Trophoblast cell (in vitro differentiated cells and primary cell): ENCODE results near the gene PRSS22.

Experiments used
- DNase-seq, 2 donors: peaks; one replicate each; pipeline ENCODE4 v3.0.0-alpha.2; 2016
- H2AFZ ChIP-seq: 2 replicates; pipeline ENCODE4 v1.6.1; 2013; ENCODE audit warnings: low read length, moderate library complexity, mild to moderate bottlenecking; ENCODE audit not compliant: insufficient read depth, poor library complexity
- H2AK5ac ChIP-seq: 2 replicates; pipeline ENCODE4 v1.6.1; 2013; ENCODE audit warnings: mild to moderate bottlenecking, low read length
- H2BK120ac ChIP-seq: 2 replicates; pipeline ENCODE4 v1.6.1; 2013; ENCODE audit warnings: low read length, mild to moderate bottlenecking, moderate library complexity; ENCODE audit not compliant: insufficient read depth, poor library complexity
- H2BK12ac ChIP-seq: 2 replicates; pipeline ENCODE4 v1.6.1; 2013; ENCODE audit warnings: mild to moderate bottlenecking, low read length, moderate library complexity
- H2BK5ac ChIP-seq: 2 replicates; pipeline ENCODE4 v1.6.1; 2013; ENCODE audit warnings: low read length, low read depth, moderate library complexity, mild to moderate bottlenecking; ENCODE audit not compliant: poor library complexity
- H3K14ac ChIP-seq: 2 replicates; pipeline ENCODE4 v1.6.1; 2013; ENCODE audit warnings: mild to moderate bottlenecking, low read length
- H3K18ac ChIP-seq: 2 replicates; pipeline ENCODE4 v1.6.1; 2013; ENCODE audit warnings: mild to moderate bottlenecking, low read length
- H3K23ac ChIP-seq: 2 replicates; pipeline ENCODE4 v1.6.1; 2013; ENCODE audit warnings: low read length
- H3K27ac ChIP-seq: 2 replicates; pipeline ENCODE4 v1.5.1; 2013; ENCODE audit warnings: low read depth, mild to moderate bottlenecking, inconsistent platforms, low read length, moderate library complexity
- H3K27me3 ChIP-seq: 2 replicates; pipeline ENCODE4 v1.6.1; 2013; ENCODE audit warnings: inconsistent platforms, mild to moderate bottlenecking, low read length, moderate library complexity; ENCODE audit not compliant: insufficient read depth
- H3K36me3 ChIP-seq, 2 experiments: 1 replicate in 1 of 2; 2 replicates in 1 of 2; pipeline ENCODE4 v1.6.1; 2013; ENCODE audit warnings: low read length in 2 of 2, mild to moderate bottlenecking in 2 of 2, moderate library complexity in 1 of 2; ENCODE audit not compliant: insufficient read depth in 2 of 2, control insufficient read depth in 1 of 2
- H3K4ac ChIP-seq: 2 replicates; pipeline ENCODE4 v1.6.1; 2013; ENCODE audit warnings: low read depth, mild to moderate bottlenecking, low read length, moderate library complexity
- H3K4me1 ChIP-seq, 2 experiments: 1 replicate in 1 of 2; 2 replicates in 1 of 2; pipeline ENCODE4 v1.6.1; 2013; ENCODE audit warnings: low read length in 2 of 2, mild to moderate bottlenecking in 2 of 2, moderate library complexity in 1 of 2; ENCODE audit not compliant: insufficient read depth in 2 of 2, control insufficient read depth in 1 of 2
- H3K4me2 ChIP-seq: 2 replicates; pipeline ENCODE4 v1.6.1; 2013; ENCODE audit warnings: inconsistent platforms, mild to moderate bottlenecking, low read length, moderate library complexity
- H3K4me3 ChIP-seq: 2 replicates; pipeline ENCODE4 v1.5.1; 2013; ENCODE audit warnings: mild to moderate bottlenecking, low read depth, low read length, inconsistent platforms
- H3K79me1 ChIP-seq: one replicate; pipeline ENCODE4 v1.6.1; 2013; ENCODE audit warnings: low read length
- H3K79me2 ChIP-seq: 2 replicates; pipeline ENCODE4 v1.6.1; 2013; ENCODE audit warnings: low read length, mild to moderate bottlenecking; ENCODE audit not compliant: control insufficient read depth, insufficient read depth, poor library complexity
- H3K9ac ChIP-seq: 2 replicates; pipeline ENCODE4 v1.6.1; 2013; ENCODE audit warnings: mild to moderate bottlenecking, low read length
- H3K9me3 ChIP-seq: 2 replicates; pipeline ENCODE4 v1.6.1; 2013; ENCODE audit warnings: low read depth, mild to moderate bottlenecking, control low read depth, inconsistent platforms, low read length; ENCODE audit not compliant: insufficient read depth
- H4K12ac ChIP-seq: 2 replicates; pipeline ENCODE4 v1.6.1; 2013; ENCODE audit warnings: low read depth, mild to moderate bottlenecking, low read length, moderate library complexity
- H4K8ac ChIP-seq: 2 replicates; pipeline ENCODE4 v1.6.1; 2013; ENCODE audit warnings: low read depth, mild to moderate bottlenecking, low read length, moderate library complexity
- H4K91ac ChIP-seq: one replicate; pipeline ENCODE4 v1.6.1; 2013; ENCODE audit warnings: low read depth, mild to moderate bottlenecking, low read length, moderate library complexity
- WGBS: extraction: QIAGEN DNeasy Blood & Tissue Kit; methylation state at CpG from one replicate; pipeline ENCODE4 v1.1.7; 2013; ENCODE audit warnings: missing lambda C conversion rate; ENCODE audit not compliant: insufficient read length, insufficient coverage; ENCODE audit errors: extremely low coverage; 5-methylcytosine and 5-hydroxymethylcytosine counted together

Gene PRSS22

DNA sequence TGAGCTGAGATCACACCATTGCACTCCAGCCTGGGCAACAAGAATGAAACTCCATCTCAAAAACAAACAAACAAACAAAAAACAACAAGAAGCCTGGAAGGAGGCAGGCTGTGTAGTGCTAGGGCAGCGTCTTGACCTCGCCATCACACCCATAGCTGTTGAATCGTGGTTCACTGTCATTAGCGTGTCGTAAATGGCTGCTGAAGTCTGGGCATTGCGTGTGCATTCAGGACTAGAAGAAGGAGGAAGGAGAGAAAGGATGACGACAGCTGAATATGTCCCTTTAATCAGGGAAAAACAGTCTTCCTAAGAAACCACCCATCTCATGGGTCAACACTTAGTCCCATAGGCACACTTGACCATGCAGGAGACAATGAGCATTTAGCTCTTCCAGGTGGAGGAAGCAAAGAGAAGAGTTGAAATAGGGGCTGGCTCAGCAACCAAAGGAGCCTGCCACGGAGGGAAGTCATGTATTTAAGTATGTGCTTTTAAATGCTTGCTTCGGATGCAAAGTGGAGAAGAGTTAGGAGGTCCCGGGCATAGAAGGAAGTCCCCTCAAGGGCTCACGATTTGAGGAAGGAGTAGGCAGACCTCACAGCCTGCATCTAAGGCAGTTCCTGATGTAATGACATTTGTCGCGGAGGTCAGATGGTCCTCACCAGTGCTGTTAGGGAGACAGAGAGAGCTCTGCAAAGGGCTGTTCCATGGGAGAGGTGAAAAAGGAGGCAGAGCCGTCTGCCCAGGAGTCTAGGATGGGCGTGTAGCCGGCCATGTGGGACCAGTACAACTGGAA lies 8.8 kb downstream of the PRSS22 start:
- no peak overlapping the region for H3K4me3 ChIP-seq
- no peak overlapping the region for H2AFZ ChIP-seq
- no CpG with 5 or more reads among the region's 16 CpGs for whole genome bisulfite sequencing

DNA sequence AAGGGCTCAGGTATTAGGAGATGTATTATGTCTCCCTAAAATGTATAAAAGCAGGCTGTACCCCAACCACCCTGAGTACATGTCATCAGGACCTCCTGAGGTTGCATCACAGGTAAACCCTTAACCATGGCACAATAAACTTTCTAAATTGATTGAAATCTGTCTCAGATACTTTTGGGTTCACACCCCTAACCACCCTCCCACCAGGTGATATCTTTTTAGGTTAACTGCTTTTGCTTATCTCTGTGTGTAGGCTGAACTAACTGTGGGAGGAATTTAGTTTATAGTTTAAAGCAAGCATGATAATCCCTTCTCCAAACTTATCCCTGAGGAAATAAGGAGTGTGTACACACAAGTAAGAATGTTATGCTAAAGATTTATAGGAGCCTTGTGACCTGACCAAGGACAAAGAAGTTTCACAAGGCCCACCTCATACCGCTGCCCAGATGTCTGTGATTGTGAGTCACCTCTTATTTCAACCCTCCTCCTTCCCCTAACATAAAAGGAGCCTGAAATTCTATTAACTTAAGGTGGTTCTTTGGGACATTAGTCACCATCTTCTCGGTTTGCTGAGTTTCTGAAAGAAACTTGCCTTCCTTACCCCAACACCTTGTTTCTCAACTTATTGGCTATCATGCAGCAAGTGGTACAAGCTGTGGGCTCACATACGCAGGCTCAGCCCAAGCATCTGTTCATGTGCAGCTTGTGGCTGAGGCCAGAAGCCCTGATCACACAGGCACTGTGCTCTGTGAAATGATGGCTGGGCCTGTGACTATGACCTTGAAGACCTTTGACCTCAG lies 11.3 kb downstream of the PRSS22 start:
- H2AFZ ChIP-seq = no peak overlapping the region
- WGBS = no CpG with 5 or more reads among the region's 3 CpGs

More for the DNA sequence above, 8.8 kb downstream of the PRSS22 start:
- no peak overlapping the region for H3K4ac ChIP-seq
- H2BK5ac ChIP-seq = no peak overlapping the region
- no peak overlapping the region for H2BK120ac ChIP-seq
- no peak overlapping the region for H3K4me2 ChIP-seq
- H3K4me1 ChIP-seq = no peaks in the 10 kb centered on the region
- no peak overlapping the region for H3K18ac ChIP-seq
- no peaks in the 10 kb centered on the region for H3K9me3 ChIP-seq
- no peak overlapping the region for H3K9ac ChIP-seq
- H4K91ac ChIP-seq = no peak overlapping the region
- no peak overlapping the region for H2AK5ac ChIP-seq
- no peak overlapping the region for H2BK12ac ChIP-seq
- no peak overlapping the region for H3K23ac ChIP-seq
- H4K8ac ChIP-seq = no peak overlapping the region
- no peak for DNase-seq
- H3K79me2 ChIP-seq = no peaks in the 10 kb centered on the region
- no peaks in the 10 kb centered on the region for H3K27me3 ChIP-seq
- no peak overlapping the region for H4K12ac ChIP-seq
- no peak overlapping the region for H3K27ac ChIP-seq
- no peak overlapping the region for H3K14ac ChIP-seq
- H3K36me3 ChIP-seq = peaks cover 0 to 2% of the 10 kb centered on the region in 2 experiments
- no peaks in the 10 kb centered on the region for H3K79me1 ChIP-seq

DNA sequence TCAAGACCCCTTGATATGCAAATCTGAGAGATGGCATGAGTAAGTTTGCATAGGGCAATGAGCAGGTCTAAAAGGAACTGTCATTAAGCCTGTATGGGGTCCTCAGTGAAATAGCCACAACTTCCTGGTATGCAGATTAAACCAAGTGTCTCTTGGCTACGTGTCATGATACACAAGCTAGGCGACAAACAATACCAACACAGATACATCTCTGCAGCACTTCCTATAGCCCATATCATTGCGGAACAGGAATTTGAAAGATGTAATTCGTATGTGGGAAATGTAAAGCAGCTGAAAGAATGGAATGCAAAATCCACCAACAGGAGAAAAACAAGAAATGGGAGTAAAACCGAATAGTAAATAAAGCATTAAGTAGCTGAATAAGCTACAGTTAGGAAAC lies 12.9 kb downstream of the PRSS22 start:
- no peaks in the 10 kb centered on the region for H3K79me2 ChIP-seq
- H3K27me3 ChIP-seq = no peaks in the 10 kb centered on the region
- no peak overlapping the region for H2BK5ac ChIP-seq
- H2AK5ac ChIP-seq = no peak overlapping the region
- no peak overlapping the region for H4K91ac ChIP-seq
- H3K4me2 ChIP-seq = no peak overlapping the region
- no CpG with 5 or more reads among the region's 5 CpGs for WGBS
- H3K18ac ChIP-seq = no peak overlapping the region
- H3K23ac ChIP-seq = no peak overlapping the region
- no peaks in the 10 kb centered on the region for H3K79me1 ChIP-seq
- no peak overlapping the region for H4K8ac ChIP-seq
- H3K27ac ChIP-seq = no peak overlapping the region
- no peak overlapping the region for H3K4me3 ChIP-seq
- H3K9me3 ChIP-seq = peaks cover 1% of the 10 kb centered on the region
- H3K36me3 ChIP-seq = no peaks in the 10 kb centered on the region
- H3K4me1 ChIP-seq = no peaks in the 10 kb centered on the region
- H2BK12ac ChIP-seq = no peak overlapping the region
- H2BK120ac ChIP-seq = no peak overlapping the region
- H3K14ac ChIP-seq = no peak overlapping the region
- no peak overlapping the region for H2AFZ ChIP-seq
- H4K12ac ChIP-seq = no peak overlapping the region
- no peak overlapping the region for H3K4ac ChIP-seq
- peak; percentile 63 to 89 for DNase-seq
- H3K9ac ChIP-seq = no peak overlapping the region

More for the DNA sequence above, 11.3 kb downstream of the PRSS22 start:
- H4K12ac ChIP-seq = no peak overlapping the region
- H4K91ac ChIP-seq = no peak overlapping the region
- no peaks in the 10 kb centered on the region for H3K27me3 ChIP-seq
- H3K23ac ChIP-seq = no peak overlapping the region
- H2BK12ac ChIP-seq = no peak overlapping the region
- no peak overlapping the region for H3K27ac ChIP-seq
- H3K4me2 ChIP-seq = no peak overlapping the region
- no peaks in the 10 kb centered on the region for H3K79me2 ChIP-seq
- no peaks in the 10 kb centered on the region for H3K79me1 ChIP-seq
- H3K18ac ChIP-seq = no peak overlapping the region
- H4K8ac ChIP-seq = no peak overlapping the region
- H2BK5ac ChIP-seq = no peak overlapping the region
- no peak overlapping the region for H3K14ac ChIP-seq
- peaks cover 1% of the 10 kb centered on the region for H3K9me3 ChIP-seq
- no peak overlapping the region for H3K4me3 ChIP-seq
- no peaks in the 10 kb centered on the region for H3K36me3 ChIP-seq
- no peak overlapping the region for H3K4ac ChIP-seq
- H3K4me1 ChIP-seq = no peaks in the 10 kb centered on the region
- peak; percentile 80 to 92 for DNase-seq
- no peak overlapping the region for H2BK120ac ChIP-seq
- no peak overlapping the region for H3K9ac ChIP-seq
- H2AK5ac ChIP-seq = no peak overlapping the region

DNA sequence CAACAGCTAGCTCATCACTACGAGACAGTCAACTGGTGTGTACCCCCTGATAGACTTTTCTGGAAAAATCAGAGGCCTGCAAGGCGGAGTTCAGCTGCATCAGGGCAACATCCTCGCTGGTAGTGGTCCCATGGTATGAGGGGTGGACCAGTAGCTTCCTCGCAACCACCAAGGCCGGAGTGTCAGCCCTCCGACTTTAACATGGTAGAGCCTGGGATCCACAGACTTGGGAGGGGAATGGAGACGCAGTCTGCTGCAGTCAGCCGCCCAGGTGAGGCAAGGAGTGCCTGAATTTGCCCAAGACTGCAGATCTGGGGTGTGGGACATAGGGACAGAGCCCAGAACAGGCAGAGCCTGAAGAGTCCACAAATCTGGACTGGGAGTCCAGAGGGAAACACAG lies 14.4 kb downstream of the PRSS22 start:
- H3K14ac ChIP-seq = no peak overlapping the region
- no peak overlapping the region for H2BK5ac ChIP-seq
- no peak overlapping the region for H3K23ac ChIP-seq
- no peaks in the 10 kb centered on the region for H3K27me3 ChIP-seq
- no peaks in the 10 kb centered on the region for H3K36me3 ChIP-seq
- no peak overlapping the region for H2AK5ac ChIP-seq
- H2AFZ ChIP-seq = no peak overlapping the region
- no CpG with 5 or more reads among the region's 8 CpGs for WGBS
- DNase-seq = no peak
- H4K12ac ChIP-seq = no peak overlapping the region
- no peak overlapping the region for H3K9ac ChIP-seq
- H2BK12ac ChIP-seq = no peak overlapping the region
- H3K4me3 ChIP-seq = no peak overlapping the region
- H3K4me1 ChIP-seq = no peaks in the 10 kb centered on the region
- peaks cover 1% of the 10 kb centered on the region for H3K9me3 ChIP-seq
- no peak overlapping the region for H3K18ac ChIP-seq
- no peak overlapping the region for H4K91ac ChIP-seq
- H3K79me2 ChIP-seq = no peaks in the 10 kb centered on the region
- no peak overlapping the region for H3K4me2 ChIP-seq
- no peaks in the 10 kb centered on the region for H3K79me1 ChIP-seq
- H4K8ac ChIP-seq = no peak overlapping the region
- H3K27ac ChIP-seq = no peak overlapping the region
- no peak overlapping the region for H2BK120ac ChIP-seq
- H3K4ac ChIP-seq = no peak overlapping the region
